Dermis blood vessel endothelial cell (primary cell): Measurements from ENCODE around the gene CDX2. TPM values are rescaled to one million over a fixed set of nuclear protein-coding genes. Genes with fewer than 3 reads are reported as not detected.

Experiments
- DNase-seq: peaks from one replicate; pipeline ENCODE4 v3.0.0; 2010
- total RNA-seq: library from RNA; depleted of rRNA; stranded (reverse); fragments of >200 nt; gene quantifications from 2 replicates; pipeline ENCODE4 v1.2.3, GENCODE V29; 2014

The CDX2 gene
- total RNA-seq, 1 donor from 2014 or later, result not detected

DNA sequence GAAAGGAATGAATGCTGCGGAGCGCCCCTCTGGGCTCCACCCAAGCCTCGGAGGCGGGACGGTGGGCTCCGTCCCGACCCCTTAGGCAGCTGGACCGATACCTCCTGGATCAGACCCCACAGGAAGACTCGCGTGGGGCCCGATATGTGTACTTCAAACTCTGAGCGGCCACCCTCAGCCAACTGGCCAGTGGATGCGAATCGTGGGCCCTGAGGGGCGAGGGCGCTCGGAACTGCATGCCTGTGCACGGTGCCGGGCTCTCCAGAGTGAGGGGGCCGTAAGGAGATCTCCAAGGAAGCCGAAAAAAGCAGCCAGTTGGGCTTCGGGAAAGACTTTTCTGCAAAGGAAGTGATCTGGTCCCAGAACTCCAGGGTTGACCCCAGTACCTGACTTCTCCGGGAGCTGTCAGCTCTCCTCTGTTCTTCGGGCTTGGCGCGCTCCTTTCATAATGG, 40.7 kb downstream of the CDX2 start:
- no peak for DNase-seq

DNA sequence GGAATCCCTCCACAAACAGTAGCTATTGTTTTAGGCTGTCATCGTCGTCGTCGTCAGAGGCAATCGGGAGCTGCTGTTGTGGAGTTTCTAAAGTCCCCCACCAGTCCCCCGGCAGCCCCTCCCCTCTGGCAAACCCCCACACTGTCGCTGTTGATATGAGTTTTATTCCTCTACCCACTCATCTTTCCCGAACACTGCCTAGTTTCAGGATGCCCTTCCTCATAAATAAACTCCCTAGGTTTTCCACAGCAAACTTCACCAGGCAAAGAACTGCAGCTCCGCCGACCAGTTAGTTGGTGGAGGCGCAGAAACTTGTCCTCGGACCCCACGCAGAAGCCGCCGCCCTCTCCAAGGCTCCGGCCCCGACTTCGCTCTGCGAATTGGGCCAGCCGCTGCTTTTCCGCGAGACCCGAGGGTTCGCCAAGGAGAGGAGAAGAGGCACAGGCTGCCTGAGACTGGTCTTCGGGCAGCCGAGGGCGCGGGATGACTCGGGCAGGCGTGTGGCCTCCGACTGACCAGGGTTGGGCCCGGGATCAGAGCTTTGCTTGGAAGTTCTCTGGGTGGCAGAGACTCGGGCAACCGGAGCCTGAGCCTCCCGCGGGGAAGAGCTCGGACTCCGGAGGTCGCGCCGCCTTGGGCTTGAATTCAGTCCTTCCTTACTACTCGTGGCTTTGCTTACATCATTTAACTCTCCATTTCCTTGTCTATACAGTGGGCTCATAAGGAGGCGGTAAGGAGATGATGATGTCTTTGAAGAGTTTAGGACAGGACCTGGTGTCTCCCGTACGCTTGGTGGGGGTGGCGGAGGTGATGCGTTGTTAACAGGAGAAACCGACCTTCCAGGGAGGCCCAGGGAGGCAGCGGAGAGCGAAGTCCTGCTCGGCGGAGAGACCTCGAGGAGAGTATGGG, 41.4 kb downstream of the CDX2 start:
- DNase-seq, result no peak

DNA sequence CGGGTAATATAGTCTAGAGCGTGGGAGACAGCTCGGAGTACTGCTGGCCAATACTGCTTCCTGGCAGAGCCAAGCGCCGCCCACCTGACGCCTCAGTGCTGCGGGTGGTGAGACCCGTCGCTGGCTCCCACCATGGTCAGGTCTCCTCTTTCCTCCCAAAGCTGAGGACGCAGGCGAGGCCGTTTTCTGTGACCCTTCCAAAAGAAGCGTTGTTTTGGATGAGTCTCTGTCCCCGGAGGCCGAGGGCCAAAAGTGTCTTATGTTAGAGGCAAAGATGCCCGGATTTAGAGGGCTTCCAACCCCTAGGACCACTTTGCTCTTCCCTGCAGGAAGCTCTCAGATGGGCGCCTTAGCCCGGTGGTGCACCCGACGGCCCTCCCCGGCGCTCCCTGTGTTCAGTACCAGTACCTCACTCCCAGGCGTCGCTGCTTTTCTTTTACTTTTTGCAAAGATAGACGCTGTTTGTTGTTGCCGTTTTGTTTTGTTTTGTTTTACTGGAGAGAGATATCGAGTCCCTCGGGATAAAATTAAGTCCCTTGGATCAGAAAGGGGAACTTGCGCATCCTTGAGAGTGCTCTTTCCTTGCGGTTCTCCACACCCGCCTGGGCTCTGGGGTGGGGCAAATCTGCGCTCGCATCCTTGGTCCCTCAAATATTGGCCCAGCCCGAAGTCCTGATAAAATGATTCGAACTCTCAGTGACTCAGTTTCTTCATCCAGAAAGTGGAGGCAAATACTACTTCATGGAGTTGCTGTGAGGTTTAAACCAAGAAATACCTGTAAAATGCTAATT, 42.3 kb downstream of the CDX2 start:
- DNase-seq, result no peak

DNA sequence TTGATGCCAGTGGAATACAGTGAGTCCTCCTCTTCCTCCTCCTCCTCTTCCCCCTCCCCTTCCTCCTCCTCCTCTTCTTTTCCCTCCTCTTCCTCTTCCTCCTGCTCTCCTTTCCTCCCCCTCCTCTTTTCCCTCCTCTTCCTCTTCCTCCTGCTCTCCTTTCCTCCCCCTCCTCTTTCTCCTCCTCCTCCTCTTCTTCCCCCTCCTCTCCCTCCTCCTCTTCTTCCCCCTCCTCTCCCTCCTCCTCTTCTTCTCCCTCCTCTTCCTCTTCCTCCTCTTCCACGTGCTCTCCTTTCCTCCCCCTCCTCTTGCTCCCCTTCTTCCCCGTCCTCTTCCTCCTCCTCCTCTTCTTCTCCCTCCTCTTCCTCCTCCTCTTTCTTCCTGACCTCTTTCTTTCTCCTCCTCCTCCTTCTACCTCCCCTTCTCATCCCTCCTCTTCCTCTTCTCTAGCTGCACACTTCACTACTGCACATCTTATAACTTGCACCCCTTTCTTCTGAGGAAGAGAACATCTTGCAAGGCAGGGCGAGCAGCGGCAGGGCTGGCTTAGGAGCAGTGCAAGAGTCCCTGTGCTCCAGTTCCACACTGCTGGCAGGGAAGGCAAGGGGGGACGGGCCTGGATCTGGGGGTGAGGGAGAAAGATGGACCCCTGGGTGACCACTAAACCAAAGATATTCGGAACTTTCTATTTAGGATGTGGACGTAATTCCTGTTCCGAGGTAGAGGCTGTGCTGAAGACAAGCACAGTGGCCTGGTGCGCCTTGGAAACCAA, 43.7 kb downstream of the CDX2 start:
- DNase-seq, result no peak

DNA sequence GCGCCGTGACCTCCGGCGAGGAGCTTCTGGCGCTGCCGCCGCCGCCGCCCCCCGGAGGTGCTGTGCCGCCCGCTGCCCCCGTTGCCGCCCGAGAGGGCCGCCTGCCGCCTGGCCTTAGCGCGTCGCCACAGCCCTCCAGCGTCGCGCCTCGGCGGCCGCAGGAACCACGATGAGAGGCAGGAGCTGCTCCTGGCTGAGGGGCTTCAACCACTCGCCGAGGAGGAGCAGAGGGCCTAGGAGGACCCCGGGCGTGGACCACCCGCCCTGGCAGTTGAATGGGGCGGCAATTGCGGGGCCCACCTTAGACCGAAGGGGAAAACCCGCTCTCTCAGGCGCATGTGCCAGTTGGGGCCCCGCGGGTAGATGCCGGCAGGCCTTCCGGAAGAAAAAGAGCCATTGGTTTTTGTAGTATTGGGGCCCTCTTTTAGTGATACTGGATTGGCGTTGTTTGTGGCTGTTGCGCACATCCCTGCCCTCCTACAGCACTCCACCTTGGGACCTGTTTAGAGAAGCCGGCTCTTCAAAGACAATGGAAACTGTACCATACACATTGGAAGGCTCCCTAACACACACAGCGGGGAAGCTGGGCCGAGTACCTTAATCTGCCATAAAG, 44.5 kb downstream of the CDX2 start:
- DNase-seq, result no peak

DNA sequence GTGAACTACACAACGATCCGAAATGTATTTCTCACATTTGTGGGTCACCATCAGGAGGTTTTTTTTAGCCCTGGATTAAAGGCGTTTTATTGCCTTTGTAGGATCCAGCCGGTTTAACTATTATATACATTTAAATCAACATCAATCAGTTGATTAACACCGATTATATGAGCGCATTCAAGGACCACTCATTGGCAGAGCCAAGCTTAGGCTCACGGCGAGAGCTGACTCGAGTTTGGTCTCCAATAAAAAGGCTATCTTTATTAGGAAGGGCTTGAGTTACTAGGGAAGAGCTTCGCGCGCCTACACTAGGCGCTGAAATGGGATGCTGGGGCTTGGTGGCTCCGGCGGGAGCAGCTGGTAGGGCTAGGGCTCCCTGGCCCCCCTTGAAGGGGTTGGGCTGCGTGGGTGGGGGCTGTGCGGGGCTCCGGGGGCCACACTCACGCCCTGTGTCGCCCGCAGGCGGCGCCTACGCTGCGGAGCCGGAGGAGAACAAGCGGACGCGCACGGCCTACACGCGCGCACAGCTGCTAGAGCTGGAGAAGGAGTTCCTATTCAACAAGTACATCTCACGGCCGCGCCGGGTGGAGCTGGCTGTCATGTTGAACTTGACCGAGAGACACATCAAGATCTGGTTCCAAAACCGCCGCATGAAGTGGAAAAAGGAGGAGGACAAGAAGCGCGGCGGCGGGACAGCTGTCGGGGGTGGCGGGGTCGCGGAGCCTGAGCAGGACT, 45.2 kb downstream of the CDX2 start:
- DNase-seq, result no peak

DNA sequence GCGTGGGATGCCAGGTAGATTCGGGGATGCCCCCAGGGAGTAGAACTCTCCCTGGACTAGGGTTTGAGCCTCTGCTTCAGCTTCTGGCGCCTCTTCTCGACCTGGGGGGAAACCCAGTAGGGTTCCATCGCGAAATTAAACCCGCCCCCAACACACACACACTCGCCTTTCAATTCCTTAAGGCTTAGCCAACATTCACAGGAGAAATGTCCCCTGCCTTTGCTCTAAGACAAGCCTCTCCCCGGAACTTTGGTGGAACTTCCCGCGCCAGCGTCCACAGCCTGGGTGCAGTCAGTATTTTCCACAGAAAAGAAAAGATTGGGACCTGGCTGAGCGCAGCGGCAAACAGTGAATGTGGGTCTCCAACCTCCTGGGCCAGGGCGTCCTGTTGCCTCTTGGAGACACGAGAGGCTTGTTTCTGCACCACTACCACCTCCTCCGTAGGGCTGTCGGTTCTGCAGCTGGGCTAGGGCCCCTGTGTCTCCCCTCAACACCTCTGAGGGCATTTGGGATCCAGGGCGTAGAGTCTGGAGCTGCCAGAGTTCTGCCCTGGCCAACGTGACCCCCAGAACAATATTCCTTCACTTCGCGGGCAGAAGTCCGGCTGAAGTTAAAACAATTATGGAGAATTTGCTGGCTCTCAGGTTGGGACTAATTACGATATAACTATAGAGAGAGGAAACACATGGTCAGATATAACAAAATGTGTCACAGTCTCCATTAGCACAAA, 46.1 kb downstream of the CDX2 start:
- DNase-seq, result no peak

DNA sequence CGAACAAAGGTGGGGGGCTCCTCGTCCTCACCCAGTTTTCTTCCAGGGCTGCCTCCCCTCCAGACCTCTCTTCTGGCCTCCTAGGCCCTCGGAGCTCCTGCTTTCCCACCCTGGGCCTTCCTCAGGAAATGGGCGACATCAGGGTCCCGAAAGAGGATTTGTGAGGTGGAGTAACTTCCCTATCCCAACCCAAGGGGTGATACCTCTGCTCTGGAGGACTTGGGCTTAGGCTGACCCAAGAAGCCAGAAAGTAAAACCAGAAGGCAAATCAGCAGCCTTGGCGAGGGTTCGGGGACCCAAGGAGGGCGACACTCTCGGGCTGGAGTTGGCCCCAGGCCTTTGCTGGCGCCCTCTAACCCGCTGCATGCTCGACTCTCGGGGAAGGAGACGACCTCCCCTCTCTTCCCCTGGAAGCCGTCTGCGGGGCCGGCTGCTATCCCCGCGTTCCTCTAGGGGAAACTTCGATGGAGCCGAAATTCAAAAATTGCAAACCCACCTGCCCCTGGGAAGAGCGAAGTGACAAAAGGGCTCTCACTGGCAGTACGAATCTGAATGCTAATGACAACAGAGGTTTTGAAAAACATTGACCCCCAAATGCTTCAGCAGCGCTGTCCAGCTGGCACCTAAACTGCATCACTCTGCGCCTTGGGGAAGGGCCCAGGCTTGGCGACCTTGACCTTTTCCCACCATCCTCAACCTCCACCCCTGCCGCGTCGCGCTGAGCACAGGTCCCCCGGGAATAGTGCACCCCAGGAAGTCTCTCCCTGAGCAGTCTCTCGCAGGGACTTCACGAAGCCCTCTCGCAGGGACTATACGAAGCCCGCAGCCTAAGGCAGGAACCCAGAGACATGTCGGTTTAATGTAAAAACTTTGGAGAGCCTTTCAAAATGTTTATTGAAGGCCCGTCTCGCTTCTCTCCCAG, 46.9 kb downstream of the CDX2 start:
- no peak for DNase-seq

DNA sequence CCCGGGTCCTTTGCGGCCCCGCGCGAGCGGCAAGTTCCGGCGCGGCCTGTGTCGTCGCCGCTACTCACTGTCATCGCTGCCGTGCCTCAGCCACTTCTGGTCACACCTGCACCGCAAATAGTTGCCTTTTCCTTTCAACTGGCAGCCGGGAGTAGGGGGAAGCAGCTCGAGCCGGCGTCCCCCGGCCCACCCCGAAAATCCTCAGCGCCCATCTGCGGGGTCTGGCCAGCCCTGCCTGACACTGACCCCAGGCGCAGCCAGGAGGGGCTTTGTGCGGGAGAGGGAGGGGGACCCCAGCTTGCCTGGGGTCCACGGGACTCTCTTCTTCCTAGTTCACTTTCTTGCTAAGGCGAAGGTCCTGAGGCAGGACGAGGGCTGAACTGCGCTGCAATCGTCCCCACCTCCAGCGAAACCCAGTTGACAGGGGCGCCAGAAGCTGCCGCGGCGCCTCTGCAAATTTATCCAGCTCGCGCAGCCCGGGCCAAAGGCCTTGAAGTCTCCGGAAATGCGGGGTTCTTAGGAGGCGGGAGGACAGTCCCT, 47.6 kb downstream of the CDX2 start:
- DNase-seq, result no peak

DNA sequence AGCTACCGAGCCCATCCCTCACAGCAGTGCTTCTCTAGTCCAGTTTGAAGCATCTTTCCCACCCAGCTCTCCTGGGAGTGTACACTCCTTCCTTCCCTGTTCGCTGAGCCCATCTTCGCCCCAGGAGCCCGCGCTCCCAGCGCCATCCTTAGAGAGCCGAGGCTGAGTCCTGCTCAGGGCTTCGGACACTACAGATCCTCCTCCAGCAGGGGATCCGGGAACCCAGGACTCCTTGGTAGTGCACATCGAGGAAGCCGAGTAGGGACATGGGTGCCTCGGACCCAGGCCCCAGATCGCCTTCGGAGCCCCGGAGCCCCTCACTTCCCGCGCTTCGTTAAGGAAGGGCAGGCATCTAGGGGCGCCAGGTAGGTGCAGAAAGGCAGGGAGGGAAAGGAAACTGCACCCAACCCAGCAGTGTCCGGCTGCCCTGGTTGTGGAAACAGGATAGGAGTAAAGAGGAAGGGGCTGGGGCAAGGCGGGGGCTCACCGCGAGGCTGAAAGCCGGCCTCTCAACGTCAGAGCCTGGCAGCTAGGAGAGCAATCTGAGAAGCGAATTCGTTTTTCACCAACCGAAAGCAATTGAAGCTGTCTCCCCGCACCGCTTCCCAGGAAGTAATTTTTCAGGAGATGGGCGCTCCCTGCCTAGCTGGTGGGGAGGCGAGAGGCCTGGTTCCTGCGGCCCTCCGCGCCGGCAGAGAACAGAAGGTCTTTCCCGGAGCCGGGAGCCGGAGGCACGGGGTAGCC, 48.3 kb downstream of the CDX2 start:
- no peak for DNase-seq

DNA sequence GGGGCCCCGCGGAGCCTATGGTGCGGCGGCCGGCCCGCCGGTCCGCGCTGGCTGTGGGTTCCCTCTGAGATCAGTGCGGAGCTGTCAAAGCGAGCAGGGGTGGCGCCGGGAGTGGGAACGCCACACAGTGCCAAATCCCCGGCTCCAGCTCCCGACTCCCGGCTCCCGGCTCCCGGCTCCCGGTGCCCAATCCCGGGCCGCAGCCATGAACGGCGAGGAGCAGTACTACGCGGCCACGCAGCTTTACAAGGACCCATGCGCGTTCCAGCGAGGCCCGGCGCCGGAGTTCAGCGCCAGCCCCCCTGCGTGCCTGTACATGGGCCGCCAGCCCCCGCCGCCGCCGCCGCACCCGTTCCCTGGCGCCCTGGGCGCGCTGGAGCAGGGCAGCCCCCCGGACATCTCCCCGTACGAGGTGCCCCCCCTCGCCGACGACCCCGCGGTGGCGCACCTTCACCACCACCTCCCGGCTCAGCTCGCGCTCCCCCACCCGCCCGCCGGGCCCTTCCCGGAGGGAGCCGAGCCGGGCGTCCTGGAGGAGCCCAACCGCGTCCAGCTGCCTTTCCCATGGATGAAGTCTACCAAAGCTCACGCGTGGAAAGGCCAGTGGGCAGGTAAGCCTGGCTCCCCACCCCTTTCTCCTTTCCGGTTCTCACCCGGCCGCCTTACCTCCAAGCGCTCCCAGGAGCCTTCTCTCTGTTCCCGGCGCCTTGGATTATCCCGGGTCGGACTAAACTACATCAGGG, 49.0 kb downstream of the CDX2 start, which contains the start of gene PDX1:
PDX1 (plus strand) TSS at position 67 of the 743 bp plus-strand sequence; CDS start at position 206, 139 bp downstream.
- DNase-seq, result peak; percentile 29

DNA sequence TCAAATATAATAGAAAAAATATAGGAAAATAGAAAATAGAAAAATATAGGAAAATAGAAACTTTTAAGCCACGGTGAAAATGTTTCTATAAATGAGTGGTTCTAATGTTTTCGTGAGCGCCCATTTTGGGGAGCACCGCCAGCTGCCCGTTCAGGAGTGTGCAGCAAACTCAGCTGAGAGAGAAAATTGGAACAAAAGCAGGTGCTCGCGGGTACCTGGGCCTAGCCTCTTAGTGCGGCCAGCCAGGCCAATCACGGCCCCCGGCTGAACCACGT, 49.5 kb downstream of the CDX2 start:
- DNase-seq, result no peak

DNA sequence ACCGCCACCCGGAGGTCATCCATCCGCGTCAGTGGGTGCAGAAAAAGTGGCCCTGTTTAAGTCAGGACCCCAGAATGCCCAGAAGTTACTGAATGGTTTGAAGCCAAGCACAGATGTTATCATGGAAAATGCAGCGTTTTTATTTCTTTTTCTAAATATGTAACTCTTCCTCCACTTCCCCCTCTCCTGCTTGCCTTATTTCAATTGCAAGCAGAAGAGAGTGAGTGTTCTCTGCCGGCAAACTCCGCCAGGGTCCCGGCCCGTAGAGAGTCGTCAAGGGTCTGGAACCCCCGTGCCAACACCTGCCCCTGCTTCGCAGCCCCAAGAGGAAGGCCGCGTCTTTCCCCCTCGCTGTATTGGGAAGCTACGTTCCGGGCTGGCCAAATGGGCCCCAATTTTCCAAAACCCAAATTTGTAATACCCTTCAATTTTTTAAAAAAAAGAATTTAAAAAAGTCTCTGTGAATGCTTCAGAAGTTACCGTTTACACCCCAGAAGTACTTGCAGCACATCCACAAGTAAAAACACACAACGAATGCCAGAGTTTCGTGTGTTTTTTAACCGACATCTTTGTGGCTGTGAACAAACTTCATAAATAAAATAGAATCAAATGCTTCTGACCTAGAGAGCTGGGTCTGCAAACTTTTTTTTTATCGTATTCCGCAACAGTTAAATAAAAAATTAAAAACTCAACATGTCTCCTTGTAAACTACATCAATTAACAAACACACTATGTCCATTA, 50.0 kb downstream of the CDX2 start:
- DNase-seq, result no peak

DNA sequence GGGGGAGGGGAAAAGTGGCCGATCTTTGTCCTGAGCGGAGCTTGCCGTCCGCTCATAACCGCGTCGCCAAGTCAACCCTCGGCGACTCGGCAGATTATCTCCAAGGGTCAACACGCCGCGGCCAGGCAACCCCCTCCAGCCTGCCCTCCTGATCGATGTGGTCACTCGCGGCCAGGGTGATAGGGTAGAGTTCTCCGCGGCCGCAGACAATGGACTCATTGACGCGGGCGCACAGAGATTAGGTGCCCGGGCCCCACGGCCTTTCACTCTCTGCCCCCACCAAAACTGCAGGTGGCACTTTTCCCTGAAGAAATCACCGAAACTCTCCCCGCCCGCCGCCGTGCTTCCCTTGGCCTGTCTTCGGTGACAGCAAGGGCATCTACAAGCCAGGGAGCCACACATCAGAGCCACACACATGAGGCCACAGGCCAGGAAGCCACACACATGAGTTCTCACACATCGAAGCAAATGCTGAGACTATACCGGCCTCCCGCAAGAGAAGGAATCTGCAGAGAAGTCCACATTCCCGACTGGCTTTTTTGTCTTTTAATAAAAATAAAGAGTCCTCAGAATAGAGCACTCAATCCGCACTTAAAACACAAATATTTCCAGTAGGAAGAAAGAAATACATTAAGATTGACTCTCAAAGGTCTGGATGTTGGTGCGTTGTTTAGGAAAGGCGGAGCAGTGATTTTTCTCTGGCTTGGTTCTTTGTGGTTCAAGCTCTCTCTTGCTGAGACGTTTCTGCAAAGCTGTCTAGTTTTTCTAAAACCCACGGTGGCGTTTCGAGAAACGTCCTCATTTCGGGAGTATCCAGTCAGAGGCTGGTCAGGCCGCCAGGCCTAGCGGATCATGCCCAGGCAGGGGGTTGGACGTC, 50.8 kb downstream of the CDX2 start:
- DNase-seq, result no peak

DNA sequence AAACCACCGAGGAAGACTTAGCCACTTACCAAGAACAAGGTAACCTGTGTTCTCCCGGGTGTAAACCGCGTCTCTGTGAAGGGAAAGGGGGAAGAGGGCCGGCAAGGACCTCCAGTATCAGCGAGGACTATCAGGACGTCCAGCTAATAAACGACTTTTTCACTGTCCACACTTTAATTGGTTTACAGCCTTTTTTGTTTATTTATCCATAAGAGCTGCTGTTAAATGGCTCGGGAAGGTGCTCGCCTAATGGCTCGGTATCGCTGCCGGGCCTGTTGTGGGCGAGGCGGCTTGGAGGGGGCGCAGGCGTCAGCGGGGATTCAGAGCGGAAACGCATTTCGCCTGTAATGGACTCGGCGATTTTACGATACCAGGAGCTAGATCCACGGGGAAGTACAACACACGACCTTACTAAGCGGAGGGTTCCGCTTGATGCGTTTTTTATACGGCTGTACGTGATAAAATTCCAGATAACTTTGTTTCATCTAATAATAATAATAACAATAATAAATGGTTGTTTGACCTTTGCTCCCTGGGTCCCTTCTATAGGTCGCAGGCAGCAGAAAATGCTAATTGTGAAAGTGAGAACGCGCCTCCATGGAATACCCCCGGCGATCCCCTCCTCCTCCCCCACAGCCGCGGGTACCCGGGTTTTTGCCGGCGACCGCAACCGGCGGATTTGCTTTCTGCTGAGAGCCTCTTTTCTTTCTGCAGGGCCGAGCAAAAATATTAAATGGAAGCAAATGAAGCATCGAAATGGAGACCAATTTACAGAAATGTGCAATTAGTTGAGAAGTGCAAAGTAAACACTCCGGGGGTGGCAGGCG, 51.8 kb downstream of the CDX2 start:
- no peak for DNase-seq
